Right atrium auricular region (tissue), 2 donors: ENCODE results near the gene TTC24. TPM values are rescaled to one million over a fixed set of nuclear protein-coding genes. Genes with fewer than 3 reads are reported as not detected.
"Not testable (repeated sequence)": the region's sequence is repeated elsewhere in the genome, so short reads cannot be mapped to it uniquely, and the experiment has no call there.

ENCODE experiments used
- DNase-seq: peaks from one replicate; pipeline ENCODE4 v3.0.0-alpha.2; 2019; ENCODE audit warnings: low spot score
- H3K27ac ChIP-seq, 2 donors: fragments of 200-600 bp; sonication (generic); 1 replicate in 1 of 2; 2 replicates in 1 of 2; pipeline ENCODE4 v1.5.1; 2016 to 2019
- H3K27me3 ChIP-seq, 2 donors: fragments of 200-600 bp; sonication (generic); one replicate each; pipeline versions ENCODE4 v1.5.1 to v1.6.0; 2017 to 2019
- H3K36me3 ChIP-seq: fragments of 200-600 bp; sonication (generic); one replicate; pipeline ENCODE4 v1.5.1; 2016
- H3K4me1 ChIP-seq, 2 donors: fragments of 200-600 bp; sonication (generic); one replicate each; pipeline versions ENCODE4 v1.5.1 to v1.6.0; 2017 to 2019
- H3K4me3 ChIP-seq, 2 donors: fragments of 200-600 bp; sonication (generic); 1 replicate in 1 of 2; 2 replicates in 1 of 2; pipeline ENCODE4 v1.5.1; 2017 to 2019; ENCODE audit warnings: mild to moderate bottlenecking in 1 of 2, moderate library complexity in 1 of 2
- H3K9me3 ChIP-seq, 2 donors: fragments of 200-600 bp; sonication (generic); one replicate each; pipeline ENCODE4 v1.5.1; 2019
- CTCF ChIP-seq, 2 donors: fragments of 200-600 bp; sonication (generic); IDR thresholded peaks; one replicate each; pipeline ENCODE4 v1.5.1; 2019; ENCODE audit warnings: antibody characterized with exemption in 2 of 2
- total RNA-seq, 2 donors: library from RNA; depleted of rRNA; stranded (reverse); fragments of >200 nt; gene quantifications; one replicate each; pipeline ENCODE4 v1.1.0, GENCODE V29; 2016

TTC24 gene
- total RNA-seq, 2 donors from 2014 or later: not detected

DNA sequence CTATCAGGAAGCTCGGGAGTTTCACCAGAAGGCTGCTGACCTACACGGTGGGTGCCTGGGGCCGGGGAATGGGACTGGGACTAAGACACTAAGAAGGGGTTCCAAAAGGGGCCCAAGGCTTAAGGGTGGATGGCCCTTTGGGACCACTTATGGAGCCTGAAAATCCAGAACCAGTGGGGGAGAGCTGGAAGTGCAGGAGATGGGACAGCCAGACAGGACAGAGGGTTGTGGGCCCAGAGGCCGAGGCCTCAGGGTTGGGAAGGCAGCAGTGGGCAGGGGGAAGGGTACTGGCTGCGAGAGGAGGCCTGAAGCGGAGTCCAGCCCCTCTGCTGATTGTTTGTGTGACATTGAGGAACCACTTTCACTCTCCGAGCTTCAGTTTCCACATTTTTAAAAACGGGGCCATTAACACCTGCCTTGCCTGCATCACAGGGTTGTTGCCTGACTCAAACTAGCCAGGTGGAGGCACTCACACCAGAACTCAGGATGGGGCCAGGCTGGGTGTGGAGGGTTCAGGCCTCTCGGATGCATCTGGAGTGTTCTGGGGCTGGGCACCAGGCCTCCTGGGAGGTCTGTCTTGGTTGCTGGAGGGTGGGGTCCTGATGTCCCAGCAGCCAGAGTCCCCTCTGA is 3.0 kb downstream of the TTC24 start:
- Histone ChIP-seq H3K4me3 (no peak overlapping the region), H3K27me3 (no peaks in the 10 kb centered on the region), H3K4me1 (peaks cover 0 to 6% of the 10 kb centered on the region in 2 donors), H3K36me3 (no peaks in the 10 kb centered on the region), H3K27ac (no peak overlapping the region), H3K9me3 (no peaks in the 10 kb centered on the region)
- DNase-seq: no peak
- no peak for TF ChIP-seq CTCF (IDR thresholded peaks at IDR 0.05)

DNA sequence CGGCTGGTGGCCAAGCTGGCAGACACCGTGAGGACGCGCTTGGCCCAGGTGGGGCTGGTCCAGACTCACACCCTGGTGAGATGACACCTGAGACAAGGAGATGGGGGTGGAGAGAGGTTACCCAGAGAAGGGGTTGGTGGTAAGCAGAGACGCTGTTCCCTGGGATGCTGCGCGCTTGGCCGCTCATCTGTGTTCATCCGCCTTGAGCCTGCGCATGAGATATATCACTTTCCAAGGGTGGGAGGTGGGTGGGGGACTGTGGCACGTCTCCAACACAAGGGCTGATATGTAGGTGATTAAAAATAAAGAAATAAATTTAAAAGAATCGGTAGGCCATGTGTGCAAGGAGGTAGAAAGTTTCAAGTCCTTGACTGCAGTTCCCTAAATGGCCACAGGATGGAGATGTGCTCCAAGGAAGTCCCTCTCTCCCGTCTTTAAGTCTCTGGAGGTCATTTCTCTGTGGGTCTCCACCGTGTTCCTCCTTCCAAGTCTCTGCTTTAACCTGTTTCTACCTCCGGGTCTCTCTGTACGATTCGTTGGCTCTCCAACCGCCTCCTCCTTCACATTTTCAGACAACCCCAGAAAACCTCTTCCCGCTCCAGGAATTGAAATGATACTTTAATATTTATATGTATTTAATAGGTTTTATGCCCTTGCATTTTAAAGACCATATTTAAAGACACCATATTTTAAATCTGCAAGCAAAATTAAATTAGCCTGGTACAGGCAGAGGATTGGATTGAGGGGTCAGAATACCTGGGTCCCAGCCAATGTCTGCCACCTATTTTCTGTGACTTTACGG is 4.5 kb downstream of the TTC24 start:
- peak; percentile 90 to 91 for TF ChIP-seq CTCF (IDR thresholded peaks at IDR 0.05)
- Histone ChIP-seq H3K9me3 (no peaks in the 10 kb centered on the region), H3K4me3 (no peak overlapping the region), H3K27ac (no peak overlapping the region), H3K4me1 (peaks cover 0 to 6% of the 10 kb centered on the region in 2 donors), H3K27me3 (no peaks in the 10 kb centered on the region), H3K36me3 (no peaks in the 10 kb centered on the region)
- peak; percentile 81 for DNase-seq

DNA sequence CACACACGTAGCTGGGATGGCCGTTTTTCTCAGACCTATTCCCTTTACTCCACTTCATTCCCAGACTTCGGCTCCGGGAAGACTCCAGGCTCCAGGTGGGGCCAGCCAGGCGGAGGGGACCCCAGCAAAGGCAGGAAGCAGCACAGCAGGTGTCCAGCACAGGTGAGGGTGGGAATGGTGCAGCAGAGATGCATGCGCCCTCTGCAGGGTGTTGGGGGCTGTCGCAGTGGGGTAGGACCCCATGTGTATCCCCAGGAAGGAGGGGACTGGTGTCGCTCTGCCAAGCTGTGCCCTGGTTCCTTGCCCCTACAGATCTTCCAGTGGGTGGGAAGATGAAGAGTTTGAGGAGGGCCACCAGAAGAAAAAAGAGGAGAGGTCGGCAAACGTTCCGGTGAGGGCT is 5.3 kb downstream of the TTC24 start:
- TF ChIP-seq CTCF (IDR thresholded peaks at IDR 0.05): no peak
- no peak for DNase-seq
- peaks cover 0 to 6% of the 10 kb centered on the region in 2 donors for H3K4me1 ChIP-seq
- no peaks in the 10 kb centered on the region for H3K9me3 ChIP-seq
- no peak overlapping the region for H3K27ac ChIP-seq
- no peaks in the 10 kb centered on the region for H3K36me3 ChIP-seq
- H3K4me3 ChIP-seq: no peak overlapping the region
- no peaks in the 10 kb centered on the region for H3K27me3 ChIP-seq

- no peaks in the 10 kb centered on the region for H3K27me3 ChIP-seq
- H3K36me3 ChIP-seq: no peaks in the 10 kb centered on the region
- H3K4me1 ChIP-seq: peaks cover 0 to 11% of the 10 kb centered on the region in 2 donors
- no peak overlapping the region for H3K27ac ChIP-seq
- no peak overlapping the region for H3K4me3 ChIP-seq
- H3K9me3 ChIP-seq: no peaks in the 10 kb centered on the region
- no peak for TF ChIP-seq CTCF (IDR thresholded peaks at IDR 0.05)
- no peak for DNase-seq
These were observed 6.8 kb downstream of the TTC24 start for GRCh38 chr1:156586323-156586722.

DNA sequence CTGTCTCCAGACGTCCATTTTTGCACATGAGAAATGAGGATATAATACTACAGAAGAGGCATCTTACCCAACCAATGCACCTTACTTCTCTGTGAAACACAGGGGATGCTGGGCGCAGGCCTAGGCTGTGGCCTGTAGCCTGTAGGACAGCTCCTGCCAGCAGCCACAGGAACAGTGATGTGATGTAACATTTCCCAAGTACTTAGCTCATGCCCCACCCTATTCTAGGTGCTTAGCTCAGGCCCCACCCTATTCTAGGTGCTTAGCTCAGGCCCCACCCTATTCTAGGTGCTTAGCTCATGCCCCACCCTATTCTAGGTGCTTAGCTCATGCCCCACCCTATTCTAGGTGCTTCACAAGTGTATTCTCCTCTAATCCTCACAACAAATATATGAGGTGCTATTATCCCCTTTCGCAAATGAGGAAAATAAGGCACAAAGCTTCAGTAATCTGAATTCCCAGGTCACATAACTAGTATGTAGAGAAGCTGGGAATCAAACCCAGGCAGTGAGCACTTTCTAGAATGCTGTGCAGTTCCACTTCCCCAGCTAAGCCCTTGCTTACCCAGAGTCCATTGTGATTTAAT is 7.5 kb downstream of the TTC24 start:
- no peaks in the 10 kb centered on the region for H3K36me3 ChIP-seq
- peaks cover 0 to 12% of the 10 kb centered on the region in 2 donors for H3K4me1 ChIP-seq
- no peak overlapping the region for H3K27ac ChIP-seq
- no peak for TF ChIP-seq CTCF (IDR thresholded peaks at IDR 0.05)
- H3K27me3 ChIP-seq: no peaks in the 10 kb centered on the region
- no peak for DNase-seq
- no peaks in the 10 kb centered on the region for H3K9me3 ChIP-seq
- H3K4me3 ChIP-seq: no peak overlapping the region

DNA sequence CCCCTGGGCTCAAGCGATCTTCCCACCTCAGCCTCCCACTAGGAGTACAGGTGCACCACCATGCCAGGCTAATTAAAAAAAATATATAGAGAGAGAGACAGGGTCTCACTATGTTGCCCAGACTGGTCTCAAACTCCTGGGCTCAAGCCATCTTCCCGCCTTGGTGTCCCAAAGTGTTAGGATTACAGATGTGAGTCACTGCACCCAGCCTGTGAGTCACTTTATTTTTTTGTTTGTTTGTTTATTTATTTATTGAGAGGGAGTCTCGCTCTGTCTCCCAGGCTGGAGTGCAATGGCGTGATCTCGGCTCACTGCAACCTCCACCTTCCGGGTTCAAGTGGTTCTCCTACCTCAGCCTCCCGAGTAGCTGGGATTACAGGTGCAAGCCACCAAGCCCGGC is 8.4 kb downstream of the TTC24 start:
- DNase-seq, H3K9me3 ChIP-seq, H3K27me3 ChIP-seq, H3K36me3 ChIP-seq, H3K4me3 ChIP-seq, H3K27ac ChIP-seq: not testable (repeated sequence)
- peaks cover 0 to 19% of the 10 kb centered on the region in 2 donors for H3K4me1 ChIP-seq
